ENCODE data around the gene MCF2L. TPM values are rescaled to one million over a fixed set of nuclear protein-coding genes. Genes with fewer than 3 reads are reported as not detected.

Gene MCF2L
- total and polyA plus RNA-seq, 2 experiments from 2014 or later = 4.8 to 25.6 TPM

DNA sequence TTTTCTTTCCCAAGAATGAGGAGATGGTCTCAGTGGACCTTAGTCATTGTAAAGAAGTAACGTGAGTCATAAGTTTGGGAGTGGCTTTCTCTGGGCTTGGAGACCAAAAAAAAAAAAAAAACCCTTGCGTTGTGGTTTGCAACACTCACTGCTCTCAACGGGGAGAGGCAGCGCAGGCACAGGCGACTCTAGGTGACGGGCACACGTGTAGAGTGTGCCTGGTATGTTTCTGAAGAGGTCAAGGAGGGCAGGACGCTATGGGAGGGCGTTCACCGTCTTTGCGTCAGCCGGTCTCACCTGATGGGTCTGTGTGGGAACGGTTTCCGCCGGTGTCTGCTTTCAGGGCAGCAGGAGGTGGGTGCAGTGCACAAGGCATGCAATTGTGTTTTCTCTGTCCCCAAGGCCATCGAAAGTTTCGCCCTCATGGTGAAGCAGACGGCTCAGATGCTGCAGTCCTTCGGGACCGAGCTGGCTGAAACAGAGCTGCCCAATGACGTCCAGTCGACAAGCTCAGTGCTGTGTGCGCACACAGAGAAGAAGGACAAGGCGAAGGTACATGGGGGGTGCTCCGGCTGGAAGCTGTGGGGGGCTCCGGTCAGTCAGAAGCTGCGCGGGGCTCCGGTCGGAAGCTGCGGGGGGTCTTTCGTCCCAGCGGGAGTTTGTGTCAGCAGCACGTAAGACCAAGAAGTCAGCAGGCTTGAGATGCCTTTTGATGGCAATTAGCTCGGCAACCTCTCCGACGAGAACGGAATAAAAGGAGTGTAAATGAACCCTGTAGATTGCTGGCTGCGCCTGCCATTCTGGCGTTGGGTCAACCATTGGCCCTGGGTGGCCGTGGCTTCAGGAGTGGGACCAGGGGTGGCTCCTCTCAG, 95.8 kb downstream of the MCF2L start (continued):
- TF ChIP-seq, protein P1, sequence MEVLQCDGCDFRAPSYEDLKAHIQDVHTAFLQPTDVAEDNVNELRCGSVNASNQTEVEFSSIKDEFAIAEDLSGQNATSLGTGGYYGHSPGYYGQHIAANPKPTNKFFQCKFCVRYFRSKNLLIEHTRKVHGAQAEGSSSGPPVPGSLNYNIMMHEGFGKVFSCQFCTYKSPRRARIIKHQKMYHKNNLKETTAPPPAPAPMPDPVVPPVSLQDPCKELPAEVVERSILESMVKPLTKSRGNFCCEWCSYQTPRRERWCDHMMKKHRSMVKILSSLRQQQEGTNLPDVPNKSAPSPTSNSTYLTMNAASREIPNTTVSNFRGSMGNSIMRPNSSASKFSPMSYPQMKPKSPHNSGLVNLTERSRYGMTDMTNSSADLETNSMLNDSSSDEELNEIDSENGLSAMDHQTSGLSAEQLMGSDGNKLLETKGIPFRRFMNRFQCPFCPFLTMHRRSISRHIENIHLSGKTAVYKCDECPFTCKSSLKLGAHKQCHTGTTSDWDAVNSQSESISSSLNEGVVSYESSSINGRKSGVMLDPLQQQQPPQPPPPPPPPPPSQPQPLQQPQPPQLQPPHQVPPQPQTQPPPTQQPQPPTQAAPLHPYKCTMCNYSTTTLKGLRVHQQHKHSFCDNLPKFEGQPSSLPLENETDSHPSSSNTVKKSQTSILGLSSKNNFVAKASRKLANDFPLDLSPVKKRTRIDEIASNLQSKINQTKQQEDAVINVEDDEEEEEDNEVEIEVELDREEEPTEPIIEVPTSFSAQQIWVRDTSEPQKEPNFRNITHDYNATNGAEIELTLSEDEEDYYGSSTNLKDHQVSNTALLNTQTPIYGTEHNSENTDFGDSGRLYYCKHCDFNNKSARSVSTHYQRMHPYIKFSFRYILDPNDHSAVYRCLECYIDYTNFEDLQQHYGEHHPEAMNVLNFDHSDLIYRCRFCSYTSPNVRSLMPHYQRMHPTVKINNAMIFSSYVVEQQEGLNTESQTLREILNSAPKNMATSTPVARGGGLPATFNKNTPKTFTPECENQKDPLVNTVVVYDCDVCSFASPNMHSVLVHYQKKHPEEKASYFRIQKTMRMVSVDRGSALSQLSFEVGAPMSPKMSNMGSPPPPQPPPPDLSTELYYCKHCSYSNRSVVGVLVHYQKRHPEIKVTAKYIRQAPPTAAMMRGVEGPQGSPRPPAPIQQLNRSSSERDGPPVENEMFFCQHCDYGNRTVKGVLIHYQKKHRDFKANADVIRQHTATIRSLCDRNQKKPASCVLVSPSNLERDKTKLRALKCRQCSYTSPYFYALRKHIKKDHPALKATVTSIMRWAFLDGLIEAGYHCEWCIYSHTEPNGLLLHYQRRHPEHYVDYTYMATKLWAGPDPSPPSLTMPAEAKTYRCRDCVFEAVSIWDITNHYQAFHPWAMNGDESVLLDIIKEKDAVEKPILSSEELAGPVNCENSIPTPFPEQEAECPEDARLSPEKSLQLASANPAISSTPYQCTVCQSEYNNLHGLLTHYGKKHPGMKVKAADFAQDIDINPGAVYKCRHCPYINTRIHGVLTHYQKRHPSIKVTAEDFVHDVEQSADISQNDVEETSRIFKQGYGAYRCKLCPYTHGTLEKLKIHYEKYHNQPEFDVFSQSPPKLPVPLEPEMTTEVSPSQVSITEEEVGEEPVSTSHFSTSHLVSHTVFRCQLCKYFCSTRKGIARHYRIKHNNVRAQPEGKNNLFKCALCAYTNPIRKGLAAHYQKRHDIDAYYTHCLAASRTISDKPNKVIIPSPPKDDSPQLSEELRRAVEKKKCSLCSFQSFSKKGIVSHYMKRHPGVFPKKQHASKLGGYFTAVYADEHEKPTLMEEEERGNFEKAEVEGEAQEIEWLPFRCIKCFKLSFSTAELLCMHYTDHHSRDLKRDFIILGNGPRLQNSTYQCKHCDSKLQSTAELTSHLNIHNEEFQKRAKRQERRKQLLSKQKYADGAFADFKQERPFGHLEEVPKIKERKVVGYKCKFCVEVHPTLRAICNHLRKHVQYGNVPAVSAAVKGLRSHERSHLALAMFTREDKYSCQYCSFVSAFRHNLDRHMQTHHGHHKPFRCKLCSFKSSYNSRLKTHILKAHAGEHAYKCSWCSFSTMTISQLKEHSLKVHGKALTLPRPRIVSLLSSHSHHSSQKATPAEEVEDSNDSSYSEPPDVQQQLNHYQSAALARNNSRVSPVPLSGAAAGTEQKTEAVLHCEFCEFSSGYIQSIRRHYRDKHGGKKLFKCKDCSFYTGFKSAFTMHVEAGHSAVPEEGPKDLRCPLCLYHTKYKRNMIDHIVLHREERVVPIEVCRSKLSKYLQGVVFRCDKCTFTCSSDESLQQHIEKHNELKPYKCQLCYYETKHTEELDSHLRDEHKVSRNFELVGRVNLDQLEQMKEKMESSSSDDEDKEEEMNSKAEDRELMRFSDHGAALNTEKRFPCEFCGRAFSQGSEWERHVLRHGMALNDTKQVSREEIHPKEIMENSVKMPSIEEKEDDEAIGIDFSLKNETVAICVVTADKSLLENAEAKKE (CRISPR knock-in tag; IDR thresholded peaks at IDR 0.05) = no peak
- TF ChIP-seq ZNF331 (CRISPR knock-in tag; IDR thresholded peaks at IDR 0.05; ENCODE audit: low read depth) = no peak
- no peak for TF ChIP-seq STAT1 (IDR thresholded peaks at IDR 0.05; ENCODE audit: unreplicated experiment)
- TF ChIP-seq EZH2phosphoT487 (IDR thresholded peaks at IDR 0.05; ENCODE audit: unreplicated experiment) = no peak

DNA sequence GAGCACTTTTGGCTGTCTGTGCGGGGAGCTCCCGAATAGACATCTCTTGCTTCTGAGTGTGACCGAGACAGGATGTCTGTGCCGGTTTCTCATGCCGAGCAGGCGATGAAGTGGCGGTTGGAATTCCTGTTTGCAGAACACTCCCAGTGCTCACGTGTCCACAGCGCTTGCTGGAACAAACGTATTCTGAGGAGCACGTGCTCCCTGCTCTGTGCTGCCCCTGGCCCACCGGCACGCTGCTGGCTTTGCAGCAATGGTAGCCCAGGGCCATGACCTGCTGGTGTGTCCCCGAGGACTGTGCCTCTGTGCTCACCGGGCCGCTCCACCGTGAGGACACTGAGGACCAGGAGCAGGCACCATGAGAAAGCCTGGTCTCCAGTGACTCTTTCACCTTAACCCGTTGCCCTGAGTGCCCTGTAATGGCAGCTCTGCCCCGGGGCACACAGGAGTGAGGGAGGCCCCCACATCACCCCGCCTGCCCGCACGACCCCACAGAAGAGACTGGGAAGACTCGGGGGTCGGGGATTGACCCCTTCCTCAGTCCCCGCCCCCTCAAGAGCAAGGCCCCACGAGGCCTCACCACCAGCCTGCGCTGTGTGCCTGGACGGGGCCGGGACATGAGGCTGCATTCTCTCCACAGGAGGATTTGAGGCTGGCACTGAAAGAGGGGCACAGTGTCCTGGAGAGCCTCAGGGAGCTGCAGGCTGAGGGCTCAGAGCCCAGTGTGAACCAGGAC, 96.6 kb downstream of the MCF2L start:
- no peaks in the 10 kb centered on the region for H4K20me1 ChIP-seq (replicated peaks; ENCODE audit: insufficient read depth)
- no peak overlapping the region for H3K27ac ChIP-seq (ENCODE audit: low read depth)
- DNase-seq (ENCODE audit: low spot score) (no peak), ATAC-seq (no peak)
- no peak overlapping the region for H3K4me3 ChIP-seq
- Mint-ChIP-seq H3K4me1 (peaks cover 5% of the 10 kb centered on the region), H3K36me3 (ENCODE audit: low read depth) (no peaks in the 10 kb centered on the region; the same call in 2 of the 3 replicates), H3K27ac (no peak overlapping the region), H3K9me3 (no peaks in the 10 kb centered on the region), H3K27me3 (ENCODE audit: insufficient read depth, low read depth, poor library complexity) (peaks cover 12% of the 10 kb centered on the region), H3K4me3 (no peak overlapping the region)
- H3K27me3 ChIP-seq (ENCODE audit: insufficient read depth) = no peaks in the 10 kb centered on the region
- H2AFZ ChIP-seq = no peak overlapping the region
- H3K9me2 ChIP-seq (ENCODE audit: insufficient read depth) = no peaks in the 10 kb centered on the region
- no peak overlapping the region for H3K4me2 ChIP-seq
- H3F3A ChIP-seq (replicated peaks; ENCODE audit: low read depth) = no peaks in the 10 kb centered on the region
- no peaks in the 10 kb centered on the region for H3K79me2 ChIP-seq (replicated peaks; ENCODE audit: insufficient read depth)
- no peaks in the 10 kb centered on the region for H3K4me1 ChIP-seq (ENCODE audit: insufficient read depth)
- no peaks in the 10 kb centered on the region for H3K36me3 ChIP-seq (ENCODE audit: insufficient read depth)
- TF ChIP-seq ZNF331 (CRISPR knock-in tag; IDR thresholded peaks at IDR 0.05; ENCODE audit: low read depth) (no peak), JUNB (IDR thresholded peaks at IDR 0.05; ENCODE audit: unreplicated experiment) (no peak), ZNF114 (CRISPR knock-in tag; IDR thresholded peaks at IDR 0.05) (no peak), EZH2 (IDR thresholded peaks at IDR 0.05; ENCODE audit: low read depth, unreplicated experiment) (no peak), STAT1 (IDR thresholded peaks at IDR 0.05; ENCODE audit: unreplicated experiment) (no peak), POLR2AphosphoS5 (IDR thresholded peaks at IDR 0.05; ENCODE audit: low read depth) (no peak)
- TF ChIP-seq, protein P2, sequence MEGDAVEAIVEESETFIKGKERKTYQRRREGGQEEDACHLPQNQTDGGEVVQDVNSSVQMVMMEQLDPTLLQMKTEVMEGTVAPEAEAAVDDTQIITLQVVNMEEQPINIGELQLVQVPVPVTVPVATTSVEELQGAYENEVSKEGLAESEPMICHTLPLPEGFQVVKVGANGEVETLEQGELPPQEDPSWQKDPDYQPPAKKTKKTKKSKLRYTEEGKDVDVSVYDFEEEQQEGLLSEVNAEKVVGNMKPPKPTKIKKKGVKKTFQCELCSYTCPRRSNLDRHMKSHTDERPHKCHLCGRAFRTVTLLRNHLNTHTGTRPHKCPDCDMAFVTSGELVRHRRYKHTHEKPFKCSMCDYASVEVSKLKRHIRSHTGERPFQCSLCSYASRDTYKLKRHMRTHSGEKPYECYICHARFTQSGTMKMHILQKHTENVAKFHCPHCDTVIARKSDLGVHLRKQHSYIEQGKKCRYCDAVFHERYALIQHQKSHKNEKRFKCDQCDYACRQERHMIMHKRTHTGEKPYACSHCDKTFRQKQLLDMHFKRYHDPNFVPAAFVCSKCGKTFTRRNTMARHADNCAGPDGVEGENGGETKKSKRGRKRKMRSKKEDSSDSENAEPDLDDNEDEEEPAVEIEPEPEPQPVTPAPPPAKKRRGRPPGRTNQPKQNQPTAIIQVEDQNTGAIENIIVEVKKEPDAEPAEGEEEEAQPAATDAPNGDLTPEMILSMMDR (conservative IDR thresholded peaks at IDR 0.05; ENCODE audit: low read depth in 2 of 2) = no peak
- TF ChIP-seq, protein P3, sequence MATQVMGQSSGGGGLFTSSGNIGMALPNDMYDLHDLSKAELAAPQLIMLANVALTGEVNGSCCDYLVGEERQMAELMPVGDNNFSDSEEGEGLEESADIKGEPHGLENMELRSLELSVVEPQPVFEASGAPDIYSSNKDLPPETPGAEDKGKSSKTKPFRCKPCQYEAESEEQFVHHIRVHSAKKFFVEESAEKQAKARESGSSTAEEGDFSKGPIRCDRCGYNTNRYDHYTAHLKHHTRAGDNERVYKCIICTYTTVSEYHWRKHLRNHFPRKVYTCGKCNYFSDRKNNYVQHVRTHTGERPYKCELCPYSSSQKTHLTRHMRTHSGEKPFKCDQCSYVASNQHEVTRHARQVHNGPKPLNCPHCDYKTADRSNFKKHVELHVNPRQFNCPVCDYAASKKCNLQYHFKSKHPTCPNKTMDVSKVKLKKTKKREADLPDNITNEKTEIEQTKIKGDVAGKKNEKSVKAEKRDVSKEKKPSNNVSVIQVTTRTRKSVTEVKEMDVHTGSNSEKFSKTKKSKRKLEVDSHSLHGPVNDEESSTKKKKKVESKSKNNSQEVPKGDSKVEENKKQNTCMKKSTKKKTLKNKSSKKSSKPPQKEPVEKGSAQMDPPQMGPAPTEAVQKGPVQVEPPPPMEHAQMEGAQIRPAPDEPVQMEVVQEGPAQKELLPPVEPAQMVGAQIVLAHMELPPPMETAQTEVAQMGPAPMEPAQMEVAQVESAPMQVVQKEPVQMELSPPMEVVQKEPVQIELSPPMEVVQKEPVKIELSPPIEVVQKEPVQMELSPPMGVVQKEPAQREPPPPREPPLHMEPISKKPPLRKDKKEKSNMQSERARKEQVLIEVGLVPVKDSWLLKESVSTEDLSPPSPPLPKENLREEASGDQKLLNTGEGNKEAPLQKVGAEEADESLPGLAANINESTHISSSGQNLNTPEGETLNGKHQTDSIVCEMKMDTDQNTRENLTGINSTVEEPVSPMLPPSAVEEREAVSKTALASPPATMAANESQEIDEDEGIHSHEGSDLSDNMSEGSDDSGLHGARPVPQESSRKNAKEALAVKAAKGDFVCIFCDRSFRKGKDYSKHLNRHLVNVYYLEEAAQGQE (IDR thresholded peaks at IDR 0.05; ENCODE audit: unreplicated experiment) = no peak
